HEK293T (cell line): Measurements from ENCODE around the gene DCST2.

ENCODE experiments used
- ARNT ChIP-seq: fragments of 450-650 bp; IDR thresholded peaks from 2 replicates; pipeline ENCODE4 v1.6.1; 2017; ENCODE audit warnings: mild to moderate bottlenecking
- LEF1 ChIP-seq: fragments of 450-650 bp; IDR thresholded peaks from 2 replicates; pipeline ENCODE4 v1.6.1; 2017; ENCODE audit warnings: mild to moderate bottlenecking, borderline replicate concordance
- NFRKB ChIP-seq: fragments of 450-650 bp; IDR thresholded peaks from 2 replicates; pipeline ENCODE4 v1.6.1; 2016; ENCODE audit warnings: mild to moderate bottlenecking, moderate library complexity
- PKNOX1 ChIP-seq: fragments of 450-650 bp; IDR thresholded peaks from 2 replicates; pipeline ENCODE4 v1.6.1; 2016
- SUZ12 ChIP-seq: fragments of 450-650 bp; IDR thresholded peaks from 2 replicates; pipeline ENCODE4 v1.6.1; 2016; ENCODE audit warnings: mild to moderate bottlenecking
- TARDBP ChIP-seq: fragments of 450-650 bp; IDR thresholded peaks from 2 replicates; pipeline ENCODE4 v1.6.1; 2016

GRCh38 chr1:154987326-154987725, 46.3 kb downstream of the DCST2 start:
- no peak for TF ChIP-seq TARDBP
- no peak for TF ChIP-seq PKNOX1
- no peak for TF ChIP-seq SUZ12
- TF ChIP-seq ARNT, result no peak
- TF ChIP-seq LEF1, result no peak
- TF ChIP-seq NFRKB, result no peak
